ENCODE data around the gene DTX1.

The DTX1 gene

GRCh38 chr12:113109872-113110599 lies 53.5 kb downstream of the DTX1 start:
- no peak overlapping the region for H3K4me3 ChIP-seq (ENCODE audit: control insufficient read depth, low read depth, low read length)
- no peak for TF ChIP-seq CTCF (IDR thresholded peaks at IDR 0.05; ENCODE audit: control insufficient read depth, insufficient read depth, low read depth, low read length, missing control alignments)
- DNase-seq (ENCODE audit: low read depth) = no peak

DNA sequence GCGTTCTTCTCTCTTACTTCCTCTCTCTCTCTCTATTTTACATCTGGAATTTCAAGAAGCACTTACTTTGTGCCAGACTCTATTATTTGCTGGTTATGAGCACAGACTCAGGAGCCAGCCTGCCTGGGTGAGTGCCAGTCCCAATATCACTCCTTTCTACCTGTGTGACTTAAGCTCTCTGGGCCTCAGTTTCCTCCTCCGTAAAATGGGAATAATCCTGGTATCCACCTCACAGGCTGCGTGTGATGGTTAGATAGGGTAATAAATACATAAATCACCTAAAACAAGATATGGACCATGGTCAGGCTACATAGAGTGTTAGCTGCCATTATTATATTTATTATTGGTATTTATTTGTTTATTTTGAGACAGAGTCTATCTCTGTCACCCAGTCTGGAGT lies 54.7 kb downstream of the DTX1 start:
- no peak for DNase-seq (ENCODE audit: low read depth)
- TF ChIP-seq CTCF (IDR thresholded peaks at IDR 0.05; ENCODE audit: control insufficient read depth, insufficient read depth, low read depth, low read length, missing control alignments) = no peak
- H3K4me3 ChIP-seq (ENCODE audit: control insufficient read depth, low read depth, low read length) = no peak overlapping the region

DNA sequence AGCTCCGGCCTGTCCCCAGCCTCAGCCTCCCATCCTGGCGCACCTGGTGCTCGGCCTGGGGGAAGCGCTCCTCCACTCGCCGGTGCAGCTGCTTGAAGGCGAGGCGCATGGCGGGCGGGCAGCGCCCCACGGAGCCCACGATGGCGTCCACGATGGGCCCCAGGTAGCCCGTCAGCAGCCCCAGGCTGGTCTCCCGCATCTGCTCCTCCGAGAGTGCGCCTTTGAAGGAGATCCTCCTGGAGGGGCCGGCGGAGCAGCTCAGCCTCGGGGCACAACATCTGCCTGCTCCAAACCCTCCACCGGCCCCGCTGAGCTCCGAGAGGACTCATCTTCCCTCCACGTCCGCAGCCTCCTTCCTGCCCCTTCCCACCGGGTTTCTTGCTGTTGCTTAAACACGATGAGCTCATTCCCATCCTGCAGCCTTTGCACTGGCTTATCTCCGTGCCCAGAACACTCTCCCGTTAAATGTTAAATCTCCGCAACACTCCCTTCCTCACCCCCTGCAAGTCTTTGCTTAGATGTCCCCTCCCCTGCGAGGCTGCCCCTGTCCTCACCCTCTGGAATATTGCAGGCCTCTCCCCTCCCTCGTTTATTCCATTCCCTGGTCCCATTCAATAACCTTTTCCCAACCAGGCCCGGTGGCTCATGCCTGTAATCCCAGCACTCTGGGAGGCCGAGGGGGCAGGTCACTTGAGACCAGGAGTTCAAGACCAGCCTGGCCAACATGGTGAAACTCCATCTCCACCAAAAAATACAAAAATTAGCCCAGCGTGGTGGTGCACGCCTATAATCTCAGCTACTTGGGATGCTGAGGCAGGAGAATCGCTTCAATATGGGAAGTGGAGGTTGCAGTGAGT lies 55.7 kb downstream of the DTX1 start:
- H3K4me3 ChIP-seq (ENCODE audit: control insufficient read depth, low read depth, low read length) = no peak overlapping the region
- no peak for DNase-seq (ENCODE audit: low read depth)
- no peak for TF ChIP-seq CTCF (IDR thresholded peaks at IDR 0.05; ENCODE audit: control insufficient read depth, insufficient read depth, low read depth, low read length, missing control alignments)

- no peak for DNase-seq (ENCODE audit: low read depth)
- H3K4me3 ChIP-seq (ENCODE audit: control insufficient read depth, low read depth, low read length) = no peak overlapping the region
- TF ChIP-seq CTCF (IDR thresholded peaks at IDR 0.05; ENCODE audit: control insufficient read depth, insufficient read depth, low read depth, low read length, missing control alignments) = no peak
These were observed 56.9 kb downstream of the DTX1 start for GRCh38 chr12:113113397-113113796.

- H3K4me3 ChIP-seq (ENCODE audit: control insufficient read depth, low read depth, low read length) = no peak overlapping the region
- TF ChIP-seq CTCF (IDR thresholded peaks at IDR 0.05; ENCODE audit: control insufficient read depth, insufficient read depth, low read depth, low read length, missing control alignments) = no peak
- DNase-seq (ENCODE audit: low read depth) = no peak
These were observed 58.1 kb downstream of the DTX1 start for GRCh38 chr12:113114447-113115178.

DNA sequence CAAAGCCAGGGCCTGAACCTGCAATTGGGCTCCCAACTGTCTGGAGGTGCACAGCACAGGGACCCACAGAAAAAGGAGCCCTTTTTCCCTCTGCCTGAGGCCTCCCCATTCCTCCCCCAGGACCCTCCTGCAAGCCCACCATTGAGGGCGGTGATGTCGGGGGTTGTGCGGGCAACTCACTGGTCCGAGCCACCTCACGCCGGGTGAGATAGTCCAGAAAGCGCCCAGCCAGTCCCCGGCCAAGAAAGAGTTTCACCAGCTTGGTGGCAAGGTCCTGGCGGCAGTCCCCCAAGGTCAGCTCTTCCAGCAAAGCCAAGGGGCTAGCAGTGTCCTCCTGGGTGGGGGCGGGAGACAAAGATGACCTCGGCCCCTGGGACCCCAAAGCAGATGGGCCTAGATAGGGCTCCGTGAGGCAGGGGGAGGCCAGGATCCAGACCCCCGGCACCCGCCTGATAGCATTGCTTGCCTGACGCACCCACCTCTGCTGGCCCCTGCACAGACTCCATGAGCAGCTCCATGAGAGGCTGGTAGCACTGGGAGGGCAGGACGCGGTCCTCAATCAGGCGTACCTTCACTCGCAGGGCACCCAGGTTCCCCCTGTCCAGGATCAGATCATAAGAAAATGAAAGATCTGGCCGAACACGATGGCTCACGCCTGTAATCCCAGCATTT lies 59.1 kb downstream of the DTX1 start:
- no peak for DNase-seq (ENCODE audit: low read depth)
- H3K4me3 ChIP-seq (ENCODE audit: control insufficient read depth, low read depth, low read length) = no peak overlapping the region
- no peak for TF ChIP-seq CTCF (IDR thresholded peaks at IDR 0.05; ENCODE audit: control insufficient read depth, insufficient read depth, low read depth, low read length, missing control alignments)

Data from AG09309 (cell line).